GM13977 (cell line): ENCODE results near the gene ADAMTS16.

Experiments
- DNase-seq: peaks from one replicate; pipeline ENCODE4 v3.0.0; 2012; ENCODE audit warnings: low spot score
- CTCF ChIP-seq: IDR thresholded peaks from 2 replicates; pipeline ENCODE4 v1.5.1; 2012; ENCODE audit warnings: mild to moderate bottlenecking, control low read depth; ENCODE audit not compliant: insufficient read depth; ENCODE audit errors: extremely low read depth, missing control alignments
- in situ Hi-C: fragments of 300-500 bp; cut with MboI; formaldehyde crosslinking; loops from one replicate; pipeline ENCODE4 v1.12.0; 2022; ENCODE audit warnings: low sequenced_read_pairs, low pct_unique_long_range_greater_than_20kb, mixed read lengths, inconsistent platforms; ENCODE audit not compliant: unreplicated experiment

ADAMTS16 gene

GRCh38 chr5:5273976-5274375 lies 133.8 kb downstream of the ADAMTS16 start:
- no peak for DNase-seq
- in situ Hi-C loops: no loop called here
- TF ChIP-seq CTCF: no peak

- in situ Hi-C loops: no loop called here
- TF ChIP-seq CTCF: no peak
- no peak for DNase-seq
Observed at GRCh38 chr5:5275211-5275610, 135.1 kb downstream of the ADAMTS16 start.

- DNase-seq: no peak
- in situ Hi-C loops: no loop called here
- no peak for TF ChIP-seq CTCF
Observed at GRCh38 chr5:5276430-5276829, 136.3 kb downstream of the ADAMTS16 start.

GRCh38 chr5:5276951-5277517 lies 136.9 kb downstream of the ADAMTS16 start:
- TF ChIP-seq CTCF: no peak
- in situ Hi-C loops: no loop called here
- no peak for DNase-seq

GRCh38 chr5:5278201-5278814 lies 138.2 kb downstream of the ADAMTS16 start:
- in situ Hi-C loops: no loop called here
- TF ChIP-seq CTCF: no peak
- no peak for DNase-seq

- TF ChIP-seq CTCF: no peak
- in situ Hi-C loops: no loop called here
- DNase-seq: no peak
Observed at GRCh38 chr5:5278815-5279381, 138.8 kb downstream of the ADAMTS16 start.
